ENCODE measurements around the gene STPG3. TPM values are rescaled to one million over a fixed set of nuclear protein-coding genes. Genes with fewer than 3 reads are reported as not detected.

STPG3 gene
- total and polyA plus RNA-seq, 2 of the 13 experiments (the other 11 are each of a cell fraction or from before 2014, with no cell fraction given) = not detected

- TF ChIP-seq HNRNPLL (IDR thresholded peaks at IDR 0.05; ENCODE audit: low read depth, low read length, poor library complexity, severe bottlenecking) (peak; percentile 16), ZKSCAN5 (CRISPR knock-in tag; IDR thresholded peaks at IDR 0.05) (no peak), NONO (IDR thresholded peaks at IDR 0.05) (no peak), NONO (CRISPR knock-in tag; conservative IDR thresholded peaks at IDR 0.05) (no peak), CTCF (CRISPR knock-in tag; IDR thresholded peaks at IDR 0.05) (no peak), CENPX (CRISPR knock-in tag; IDR thresholded peaks at IDR 0.05) (no peak), PBX3 (CRISPR knock-in tag; IDR thresholded peaks at IDR 0.05; ENCODE audit: borderline replicate concordance) (no peak), KIAA2018 (CRISPR knock-in tag; IDR thresholded peaks at IDR 0.05; ENCODE audit: borderline replicate concordance) (no peak), GPN1 (CRISPR knock-in tag; IDR thresholded peaks at IDR 0.05; ENCODE audit: borderline replicate concordance) (no peak), ZNF552 (CRISPR knock-in tag; IDR thresholded peaks at IDR 0.05; ENCODE audit: borderline replicate concordance) (no peak), BORCS8-MEF2B (CRISPR knock-in tag; IDR thresholded peaks at IDR 0.05) (no peak), HOXD1 (CRISPR knock-in tag; IDR thresholded peaks at IDR 0.05) (no peak), ZNF687 (CRISPR knock-in tag; IDR thresholded peaks at IDR 0.05) (peak; percentile 83), ETV6 (CRISPR knock-in tag; conservative IDR thresholded peaks at IDR 0.05) (no peak)
Observed at GRCh38 chr9:137234055-137234697, 16.9 kb upstream of the STPG3 start (continued).

Measured in HepG2 (cell line).